ENCODE results near the gene ENO2. TPM values are rescaled to one million over a fixed set of nuclear protein-coding genes. Genes with fewer than 3 reads are reported as not detected.
A peak's percentile ranks its signal among the peaks of the same experiment; 100 is the strongest.
"Not testable (repeated sequence)": the region's sequence is repeated elsewhere in the genome, so short reads cannot be mapped to it uniquely, and the experiment has no call there.

ENO2 gene
- total RNA-seq, 4 donors from 2014 or later, result 13.0 to 25.3 (median 19.8) TPM

DNA sequence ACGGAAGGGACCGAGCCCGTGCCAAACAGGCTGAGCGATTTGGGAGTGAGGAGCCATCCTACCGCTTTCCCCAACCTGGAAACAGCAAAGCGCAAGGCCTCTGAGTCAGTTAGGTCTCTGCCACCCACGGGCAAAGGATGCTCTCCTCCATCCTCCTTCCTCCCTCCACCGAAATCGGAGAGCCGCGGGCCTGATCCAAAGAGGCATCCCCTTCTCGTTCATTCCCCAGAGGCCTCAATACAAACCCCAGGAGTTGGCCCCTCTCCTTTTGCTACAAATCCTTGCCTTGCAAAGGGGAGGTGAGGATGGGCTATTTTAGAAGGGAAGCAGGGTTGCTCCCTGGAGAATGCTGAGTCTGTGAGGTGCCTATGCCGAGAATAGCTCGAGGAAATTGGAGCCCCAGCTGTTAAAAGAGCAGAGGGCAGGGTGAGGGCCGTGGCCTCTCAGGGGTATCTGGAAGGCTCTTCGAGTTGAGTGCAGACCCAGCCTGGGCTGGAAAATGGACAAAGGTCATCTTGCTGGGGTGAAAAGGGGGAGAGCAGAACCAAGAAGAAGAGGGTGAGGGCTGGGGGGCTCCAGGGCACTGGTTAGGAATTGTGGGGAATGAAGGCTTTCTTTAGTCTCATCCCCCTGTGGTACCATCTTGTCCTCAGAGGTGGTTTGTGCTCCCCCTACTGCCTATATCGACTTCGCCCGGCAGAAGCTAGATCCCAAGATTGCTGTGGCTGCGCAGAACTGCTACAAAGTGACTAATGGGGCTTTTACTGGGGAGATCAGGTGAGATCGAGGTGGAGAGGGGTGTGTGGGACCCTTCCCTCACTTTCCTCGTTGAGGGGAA, 46.0 kb upstream of the ENO2 start:
- DNase-seq, result no peak
- H3K4me1 ChIP-seq, result peaks cover 26 to 37% of the 10 kb centered on the region in 2 donors
- H3K27me3 ChIP-seq, result no peaks in the 10 kb centered on the region
- H3K9me3 ChIP-seq, result no peaks in the 10 kb centered on the region
- intact Hi-C loops (cut with DNase I), result loop anchor here (2.0 kb wide), 1 partner anchor 70 kb away; no protein-coding TSS in a partner anchor
- H3K27ac ChIP-seq, result peak overlapping the region; percentile 9 to 98 (median 84)
- peaks cover 25 to 29% of the 10 kb centered on the region in 2 donors for H3K36me3 ChIP-seq
- WGBS, 2 donors, result 10 to 16% methylated on average over 17 to 18 of the region's 22 CpGs
- peak overlapping the region; percentile 61 to 100 (median 99) for H3K4me3 ChIP-seq (replicated peaks in 1 of 3)
- TF ChIP-seq, protein P1, sequence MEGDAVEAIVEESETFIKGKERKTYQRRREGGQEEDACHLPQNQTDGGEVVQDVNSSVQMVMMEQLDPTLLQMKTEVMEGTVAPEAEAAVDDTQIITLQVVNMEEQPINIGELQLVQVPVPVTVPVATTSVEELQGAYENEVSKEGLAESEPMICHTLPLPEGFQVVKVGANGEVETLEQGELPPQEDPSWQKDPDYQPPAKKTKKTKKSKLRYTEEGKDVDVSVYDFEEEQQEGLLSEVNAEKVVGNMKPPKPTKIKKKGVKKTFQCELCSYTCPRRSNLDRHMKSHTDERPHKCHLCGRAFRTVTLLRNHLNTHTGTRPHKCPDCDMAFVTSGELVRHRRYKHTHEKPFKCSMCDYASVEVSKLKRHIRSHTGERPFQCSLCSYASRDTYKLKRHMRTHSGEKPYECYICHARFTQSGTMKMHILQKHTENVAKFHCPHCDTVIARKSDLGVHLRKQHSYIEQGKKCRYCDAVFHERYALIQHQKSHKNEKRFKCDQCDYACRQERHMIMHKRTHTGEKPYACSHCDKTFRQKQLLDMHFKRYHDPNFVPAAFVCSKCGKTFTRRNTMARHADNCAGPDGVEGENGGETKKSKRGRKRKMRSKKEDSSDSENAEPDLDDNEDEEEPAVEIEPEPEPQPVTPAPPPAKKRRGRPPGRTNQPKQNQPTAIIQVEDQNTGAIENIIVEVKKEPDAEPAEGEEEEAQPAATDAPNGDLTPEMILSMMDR (IDR thresholded peaks at IDR 0.05), result no peak
- no peak for TF ChIP-seq POLR2A (IDR thresholded peaks at IDR 0.05)

DNA sequence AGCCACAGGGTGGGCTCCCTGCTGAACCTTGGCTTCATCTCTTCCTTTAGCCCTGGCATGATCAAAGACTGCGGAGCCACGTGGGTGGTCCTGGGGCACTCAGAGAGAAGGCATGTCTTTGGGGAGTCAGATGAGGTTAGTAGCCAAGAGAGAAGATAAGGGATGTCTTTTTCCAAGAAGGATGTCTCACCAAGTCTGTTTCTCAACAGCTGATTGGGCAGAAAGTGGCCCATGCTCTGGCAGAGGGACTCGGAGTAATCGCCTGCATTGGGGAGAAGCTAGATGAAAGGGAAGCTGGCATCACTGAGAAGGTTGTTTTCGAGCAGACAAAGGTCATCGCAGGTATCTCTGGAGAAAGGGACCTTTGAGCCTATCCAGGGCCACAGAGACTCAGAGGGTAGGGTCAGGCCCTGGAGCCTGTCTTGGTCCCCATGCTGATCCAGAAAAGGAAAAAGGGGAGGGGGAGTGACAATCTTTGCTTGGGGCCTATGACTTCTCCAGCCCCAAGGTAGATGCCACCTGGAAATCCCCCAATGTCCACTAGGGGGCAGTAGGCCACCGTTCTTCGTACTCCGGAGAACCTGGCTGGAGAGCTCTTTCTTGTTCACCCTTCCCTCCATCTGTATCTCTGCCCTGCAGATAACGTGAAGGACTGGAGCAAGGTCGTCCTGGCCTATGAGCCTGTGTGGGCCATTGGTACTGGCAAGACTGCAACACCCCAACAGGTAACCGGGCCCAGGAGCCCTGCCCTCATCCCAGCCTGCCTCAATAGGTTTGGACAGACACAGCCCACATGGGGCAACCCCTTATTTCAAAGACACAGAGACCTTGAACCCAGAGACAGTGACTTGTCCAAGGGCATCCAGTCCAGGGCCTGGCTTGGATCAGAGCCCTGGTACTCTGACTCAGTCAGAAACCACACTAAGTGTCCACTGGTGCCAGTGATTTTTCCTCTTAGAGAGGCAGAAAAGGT, 45.0 kb upstream of the ENO2 start:
- H3K27me3 ChIP-seq, result no peaks in the 10 kb centered on the region
- TF ChIP-seq POLR2A (IDR thresholded peaks at IDR 0.05), result no peak
- TF ChIP-seq, protein P1 (IDR thresholded peaks at IDR 0.05), result peak; percentile 78 to 98 (median 88)
- H3K36me3 ChIP-seq, result peaks cover 18 to 20% of the 10 kb centered on the region in 2 donors
- intact Hi-C loops (cut with DNase I), result loop anchor here (2.0 to 5.0 kb wide), 3 partner anchors 43 to 98 kb away; partner anchors contain the start of gene ENO2
- H3K4me1 ChIP-seq, result peaks cover 26 to 42% of the 10 kb centered on the region in 2 donors
- no peak overlapping the region for H3K4me3 ChIP-seq (replicated peaks in 1 of 3)
- WGBS, 2 donors, result 35 to 36% methylated on average over 12 of the region's 12 CpGs
- H3K9me3 ChIP-seq, result no peaks in the 10 kb centered on the region
- H3K27ac ChIP-seq, result peak overlapping the region in 2 of 3 donors; percentile 84 to 98
- peak; percentile 81 to 85 for DNase-seq

DNA sequence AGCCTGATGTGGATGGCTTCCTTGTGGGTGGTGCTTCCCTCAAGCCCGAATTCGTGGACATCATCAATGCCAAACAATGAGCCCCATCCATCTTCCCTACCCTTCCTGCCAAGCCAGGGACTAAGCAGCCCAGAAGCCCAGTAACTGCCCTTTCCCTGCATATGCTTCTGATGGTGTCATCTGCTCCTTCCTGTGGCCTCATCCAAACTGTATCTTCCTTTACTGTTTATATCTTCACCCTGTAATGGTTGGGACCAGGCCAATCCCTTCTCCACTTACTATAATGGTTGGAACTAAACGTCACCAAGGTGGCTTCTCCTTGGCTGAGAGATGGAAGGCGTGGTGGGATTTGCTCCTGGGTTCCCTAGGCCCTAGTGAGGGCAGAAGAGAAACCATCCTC, 44.1 kb upstream of the ENO2 start:
- H3K9me3 ChIP-seq; H3K27ac ChIP-seq; H3K4me3 ChIP-seq (replicated peaks in 1 of 3); DNase-seq; H3K27me3 ChIP-seq: not testable (repeated sequence)
- 77 to 80% methylated on average over 4 of the region's 4 CpGs for WGBS, 2 donors
- H3K36me3 ChIP-seq, result peaks cover 12 to 15% of the 10 kb centered on the region in 2 donors
- peaks cover 26 to 42% of the 10 kb centered on the region in 2 donors for H3K4me1 ChIP-seq
- intact Hi-C loops (cut with DNase I), result loop anchor here (5.0 kb wide), 2 partner anchors 42 to 97 kb away; partner anchors contain the start of gene ENO2

DNA sequence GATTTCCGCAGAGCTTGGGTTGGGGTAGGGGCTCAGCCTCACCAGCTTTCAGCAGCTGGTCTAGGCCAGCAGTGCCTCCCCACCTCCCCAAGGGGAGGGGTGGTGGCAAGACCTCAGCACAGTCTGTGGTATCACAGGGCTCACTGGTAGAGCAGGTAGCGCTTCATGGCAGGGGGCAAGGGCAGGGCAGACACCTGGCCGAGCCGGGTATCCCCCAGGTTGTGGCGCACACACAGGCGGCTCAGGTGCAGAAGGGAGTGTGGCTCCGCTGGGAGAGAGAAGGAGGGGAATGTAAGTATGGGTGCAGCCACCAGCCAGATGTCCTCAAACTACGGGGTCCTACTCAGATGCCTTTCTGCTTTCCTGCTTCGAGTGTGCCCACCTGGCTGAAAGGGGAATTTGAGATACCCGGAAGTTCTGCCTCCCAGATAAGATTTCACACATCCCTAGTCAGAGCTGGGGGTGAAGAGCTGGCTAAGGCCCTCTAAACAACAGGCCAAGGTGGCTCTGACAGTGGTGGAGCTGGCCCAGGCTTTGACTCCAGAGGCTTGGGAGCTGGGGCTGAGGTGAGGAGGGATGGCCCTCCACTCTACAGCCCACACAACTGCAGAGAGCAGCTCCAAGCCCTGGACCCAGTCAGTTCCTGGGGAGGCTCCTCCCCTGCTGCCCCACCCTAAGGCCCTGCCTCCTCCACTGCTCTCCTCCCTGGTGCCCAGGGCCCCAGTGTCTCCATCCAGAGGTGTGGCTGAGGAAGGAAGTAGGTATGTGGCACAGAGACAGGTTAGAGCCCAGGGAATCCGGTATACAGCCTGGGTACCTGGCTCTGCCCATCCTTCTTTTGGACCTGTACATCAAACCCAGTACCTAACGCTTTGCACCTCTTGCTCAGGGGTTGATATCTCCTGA, 43.1 kb upstream of the ENO2 start:
- intact Hi-C loops (cut with DNase I), result loop anchor here (5.0 kb wide), 2 partner anchors 41 to 96 kb away; partner anchors contain the start of gene ENO2
- Histone ChIP-seq H3K9me3 (no peaks in the 10 kb centered on the region), H3K4me1 (peaks cover 26 to 42% of the 10 kb centered on the region in 2 donors), H3K4me3 (replicated peaks in 1 of 3) (peak overlapping the region in 1 of 3 donors; percentile 66), H3K36me3 (peaks cover 12 to 14% of the 10 kb centered on the region in 2 donors), H3K27me3 (no peaks in the 10 kb centered on the region), H3K27ac (peak overlapping the region in 1 of 3 donors; percentile 53)
- WGBS, 2 donors, result 76 to 79% methylated on average over 7 to 12 of the region's 12 CpGs
- TF ChIP-seq POLR2A (IDR thresholded peaks at IDR 0.05), result no peak
- TF ChIP-seq, protein P1 (IDR thresholded peaks at IDR 0.05), result no peak
- DNase-seq, result no peak

All from thyroid gland (tissue), 4 donors.